Measurements from ENCODE around the gene PCDHB5. TPM values are rescaled to one million over a fixed set of nuclear protein-coding genes. Genes with fewer than 3 reads are reported as not detected.

PCDHB5 gene
- total and polyA plus RNA-seq, 9 of the 15 experiments (the other 6 are each of a cell fraction or from before 2014, with no cell fraction given) = not detected

DNA sequence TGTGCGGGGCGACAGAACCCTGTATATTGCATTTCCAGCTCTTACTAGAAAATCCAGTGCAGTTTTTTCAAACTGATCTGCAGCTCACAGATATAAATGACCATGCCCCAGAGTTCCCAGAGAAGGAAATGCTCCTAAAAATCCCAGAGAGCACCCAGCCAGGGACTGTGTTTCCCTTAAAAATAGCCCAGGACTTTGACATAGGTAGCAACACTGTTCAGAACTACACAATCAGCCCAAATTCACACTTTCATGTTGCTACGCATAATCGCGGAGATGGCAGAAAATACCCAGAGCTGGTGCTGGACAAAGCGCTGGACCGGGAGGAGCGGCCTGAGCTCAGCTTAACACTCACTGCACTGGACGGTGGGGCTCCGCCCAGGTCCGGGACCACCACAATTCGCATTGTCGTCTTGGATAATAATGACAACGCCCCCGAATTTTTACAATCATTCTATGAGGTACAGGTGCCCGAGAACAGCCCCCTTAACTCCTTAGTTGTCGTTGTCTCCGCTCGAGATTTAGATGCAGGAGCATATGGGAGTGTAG lies 786 bp downstream of the PCDHB5 start:
- POLR2A ChIA-PET = no interaction called here
- no peaks in the 10 kb centered on the region for H3K79me2 ChIP-seq (ENCODE audit: control insufficient read depth, insufficient read depth, low read length)
- no peaks in the 10 kb centered on the region for H4K20me1 ChIP-seq (replicated peaks; ENCODE audit: control insufficient read depth, insufficient read depth, low read length)
- H3K9ac ChIP-seq (ENCODE audit: insufficient read depth in 1 of 2, low read depth in 2 of 2, low read length in 2 of 2) = no peak overlapping the region
- no TSS peak for BruUV-seq (replicated peaks)
- H3K9me1 ChIP-seq (ENCODE audit: control insufficient read depth, insufficient read depth, low read length) = no peaks in the 10 kb centered on the region
- DNase-seq (ENCODE audit: extremely low read depth in 1 of 4, low spot score in 3 of 4) (no peak), ATAC-seq (no peak), FAIRE-seq (no peak)
- H3K4me2 ChIP-seq (ENCODE audit: insufficient read depth, low read length) = no peak overlapping the region
- no peak overlapping the region for H3K4me3 ChIP-seq
- in situ Hi-C loops (cut with MboI) = no loop called here
- peaks cover 0 to 10% of the 10 kb centered on the region in 2 experiments; a peak in 2 of 5 replicates for H3K27me3 ChIP-seq (ENCODE audit: control insufficient read depth in 2 of 2, insufficient read depth in 2 of 2, low read length in 2 of 2)
- CTCF ChIA-PET (ENCODE audit: low intra/inter-chr PET ratio) = no interaction called here
- H3K27ac ChIP-seq (ENCODE audit: extremely low read depth, low read depth, low read length) = no peak overlapping the region
- no peak overlapping the region for H2AFZ ChIP-seq (ENCODE audit: low read depth, low read length)
- no peaks in the 10 kb centered on the region for H3K9me3 ChIP-seq (replicated peaks; ENCODE audit: control insufficient read depth, insufficient read depth, low read depth, low read length)
- intact Hi-C loops (cut with micrococcal nuclease) = no loop called here
- H3K36me3 ChIP-seq (ENCODE audit: control insufficient read depth, insufficient read depth, low read length) = no peaks in the 10 kb centered on the region
- 9% methylated on average over 19 of the region's 19 CpGs for WGBS (ENCODE audit: insufficient coverage, low coverage, missing lambda C conversion rate)
- no peaks in the 10 kb centered on the region for H3K4me1 ChIP-seq (replicated peaks in 1 of 2; ENCODE audit: control insufficient read depth in 2 of 2, insufficient read depth in 2 of 2, low read length in 2 of 2)
- no peak for TF ChIP-seq GTF2F1 (IDR thresholded peaks at IDR 0.05; ENCODE audit: low read depth, low read length)
- no peak for TF ChIP-seq HMGN3 (IDR thresholded peaks at IDR 0.05; ENCODE audit: borderline replicate concordance, extremely low read depth, insufficient read length, low read depth, low read length)
- no peak for TF ChIP-seq BRCA1 (IDR thresholded peaks at IDR 0.05)
- no peak for TF ChIP-seq BRCA1 (CRISPR knock-in tag; IDR thresholded peaks at IDR 0.05)
- no peak for TF ChIP-seq AFF4 (CRISPR knock-in tag; IDR thresholded peaks at IDR 0.05)
- TF ChIP-seq, protein P1, sequence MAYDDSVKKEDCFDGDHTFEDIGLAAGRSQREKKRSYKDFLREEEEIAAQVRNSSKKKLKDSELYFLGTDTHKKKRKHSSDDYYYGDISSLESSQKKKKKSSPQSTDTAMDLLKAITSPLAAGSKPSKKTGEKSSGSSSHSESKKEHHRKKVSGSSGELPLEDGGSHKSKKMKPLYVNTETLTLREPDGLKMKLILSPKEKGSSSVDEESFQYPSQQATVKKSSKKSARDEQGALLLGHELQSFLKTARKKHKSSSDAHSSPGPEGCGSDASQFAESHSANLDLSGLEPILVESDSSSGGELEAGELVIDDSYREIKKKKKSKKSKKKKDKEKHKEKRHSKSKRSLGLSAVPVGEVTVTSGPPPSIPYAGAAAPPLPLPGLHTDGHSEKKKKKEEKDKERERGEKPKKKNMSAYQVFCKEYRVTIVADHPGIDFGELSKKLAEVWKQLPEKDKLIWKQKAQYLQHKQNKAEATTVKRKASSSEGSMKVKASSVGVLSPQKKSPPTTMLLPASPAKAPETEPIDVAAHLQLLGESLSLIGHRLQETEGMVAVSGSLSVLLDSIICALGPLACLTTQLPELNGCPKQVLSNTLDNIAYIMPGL (CRISPR knock-in tag; IDR thresholded peaks at IDR 0.05) = no peak
- TF ChIP-seq ZBTB11 (CRISPR knock-in tag; IDR thresholded peaks at IDR 0.05) = no peak
- TF ChIP-seq NCOR1 (IDR thresholded peaks at IDR 0.05) = no peak
- no peak for TF ChIP-seq ZSCAN29 (IDR thresholded peaks at IDR 0.05)
- TF ChIP-seq, protein P2, sequence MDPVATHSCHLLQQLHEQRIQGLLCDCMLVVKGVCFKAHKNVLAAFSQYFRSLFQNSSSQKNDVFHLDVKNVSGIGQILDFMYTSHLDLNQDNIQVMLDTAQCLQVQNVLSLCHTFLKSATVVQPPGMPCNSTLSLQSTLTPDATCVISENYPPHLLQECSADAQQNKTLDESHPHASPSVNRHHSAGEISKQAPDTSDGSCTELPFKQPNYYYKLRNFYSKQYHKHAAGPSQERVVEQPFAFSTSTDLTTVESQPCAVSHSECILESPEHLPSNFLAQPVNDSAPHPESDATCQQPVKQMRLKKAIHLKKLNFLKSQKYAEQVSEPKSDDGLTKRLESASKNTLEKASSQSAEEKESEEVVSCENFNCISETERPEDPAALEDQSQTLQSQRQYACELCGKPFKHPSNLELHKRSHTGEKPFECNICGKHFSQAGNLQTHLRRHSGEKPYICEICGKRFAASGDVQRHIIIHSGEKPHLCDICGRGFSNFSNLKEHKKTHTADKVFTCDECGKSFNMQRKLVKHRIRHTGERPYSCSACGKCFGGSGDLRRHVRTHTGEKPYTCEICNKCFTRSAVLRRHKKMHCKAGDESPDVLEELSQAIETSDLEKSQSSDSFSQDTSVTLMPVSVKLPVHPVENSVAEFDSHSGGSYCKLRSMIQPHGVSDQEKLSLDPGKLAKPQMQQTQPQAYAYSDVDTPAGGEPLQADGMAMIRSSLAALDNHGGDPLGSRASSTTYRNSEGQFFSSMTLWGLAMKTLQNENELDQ (CRISPR knock-in tag; IDR thresholded peaks at IDR 0.05; ENCODE audit: borderline replicate concordance) = no peak
